Adipocyte (in vitro differentiated cells): ENCODE measurements around the gene HELLS.
"Not testable (repeated sequence)": the region's sequence is repeated elsewhere in the genome, so short reads cannot be mapped to it uniquely, and the experiment has no call there.

ENCODE experiments used
- DNase-seq: peaks from one replicate; pipeline ENCODE4 v3.0.0-alpha.2; 2015; ENCODE audit warnings: low read depth
- H3K27me3 ChIP-seq: replicated peaks from 2 replicates; pipeline ENCODE4 v1.7.0; 2013; ENCODE audit warnings: mild to moderate bottlenecking, low read length, moderate library complexity; ENCODE audit not compliant: control insufficient read depth, insufficient read depth
- H3K36me3 ChIP-seq: 2 replicates; pipeline ENCODE4 v1.7.0; 2013; ENCODE audit warnings: low read length, mild to moderate bottlenecking, moderate library complexity; ENCODE audit not compliant: control insufficient read depth, insufficient read depth, severe bottlenecking
- H3K4me1 ChIP-seq: 2 replicates; pipeline ENCODE4 v1.7.0; 2013; ENCODE audit warnings: mild to moderate bottlenecking, low read length, moderate library complexity; ENCODE audit not compliant: control insufficient read depth, insufficient read depth
- H3K4me3 ChIP-seq: 2 replicates; pipeline ENCODE4 v1.7.0; 2013; ENCODE audit warnings: mild to moderate bottlenecking, low read length, moderate library complexity
- H3K9ac ChIP-seq: 2 replicates; pipeline ENCODE4 v1.7.0; 2013; ENCODE audit warnings: mild to moderate bottlenecking, low read length, moderate library complexity
- H3K9me3 ChIP-seq: 2 replicates; pipeline ENCODE4 v1.7.0; 2013; ENCODE audit warnings: mild to moderate bottlenecking, low read length, moderate library complexity; ENCODE audit not compliant: control insufficient read depth

Gene HELLS

DNA sequence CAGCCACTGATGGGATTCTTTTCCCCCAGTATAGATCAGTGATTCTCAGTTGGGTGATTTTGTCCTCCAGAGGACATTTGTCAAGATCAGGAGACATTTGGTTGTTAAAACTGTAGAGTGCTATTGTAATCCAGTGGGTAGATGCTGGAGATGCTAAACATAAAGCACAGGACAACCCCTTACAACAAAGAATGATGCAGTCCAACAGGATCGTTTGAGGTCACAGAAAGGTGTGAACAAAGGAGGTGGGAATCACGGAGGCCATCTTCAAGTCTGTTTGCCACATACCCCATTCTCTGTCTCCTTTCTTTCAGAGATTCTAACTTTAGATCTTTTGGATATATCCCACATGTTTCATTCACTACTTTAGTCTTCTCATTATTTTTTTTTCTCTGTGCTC lies 69.0 kb downstream of the HELLS start:
- no peaks in the 10 kb centered on the region for H3K27me3 ChIP-seq
- H3K36me3 ChIP-seq = no peaks in the 10 kb centered on the region
- H3K4me1 ChIP-seq = no peaks in the 10 kb centered on the region
- H3K9ac ChIP-seq = no peak overlapping the region
- DNase-seq = no peak
- H3K9me3 ChIP-seq = no peaks in the 10 kb centered on the region
- H3K4me3 ChIP-seq = no peak overlapping the region

DNA sequence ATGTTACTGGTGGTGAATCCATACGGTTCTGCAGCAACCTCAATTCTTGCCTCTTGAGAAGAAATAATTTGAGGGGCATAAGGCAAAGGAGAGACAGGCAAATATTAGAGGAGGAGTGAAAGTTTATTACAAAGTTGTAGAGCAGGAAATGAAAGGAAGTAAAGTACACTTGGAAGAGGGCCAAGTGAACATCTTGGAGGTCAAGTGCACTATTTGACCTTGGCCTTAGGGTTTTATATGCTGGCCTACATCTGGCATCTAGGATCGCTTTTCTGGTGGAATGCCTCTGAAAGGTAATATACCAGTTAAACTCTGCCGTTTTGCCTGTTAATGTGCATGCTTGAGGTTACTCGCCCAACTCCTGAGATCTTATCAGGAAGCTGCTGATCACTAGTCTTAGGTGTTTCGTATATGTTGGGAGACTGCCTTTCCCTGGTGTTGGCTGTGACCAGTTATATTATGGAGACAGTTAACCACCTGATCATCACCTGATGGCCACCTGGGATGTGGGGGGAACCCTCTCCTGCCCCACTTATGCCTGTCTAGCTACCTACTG lies 71.9 kb downstream of the HELLS start:
- no peak for DNase-seq
- no peak overlapping the region for H3K4me3 ChIP-seq
- no peaks in the 10 kb centered on the region for H3K4me1 ChIP-seq
- H3K9ac ChIP-seq = no peak overlapping the region
- no peaks in the 10 kb centered on the region for H3K36me3 ChIP-seq
- H3K27me3 ChIP-seq = no peaks in the 10 kb centered on the region
- no peaks in the 10 kb centered on the region for H3K9me3 ChIP-seq

DNA sequence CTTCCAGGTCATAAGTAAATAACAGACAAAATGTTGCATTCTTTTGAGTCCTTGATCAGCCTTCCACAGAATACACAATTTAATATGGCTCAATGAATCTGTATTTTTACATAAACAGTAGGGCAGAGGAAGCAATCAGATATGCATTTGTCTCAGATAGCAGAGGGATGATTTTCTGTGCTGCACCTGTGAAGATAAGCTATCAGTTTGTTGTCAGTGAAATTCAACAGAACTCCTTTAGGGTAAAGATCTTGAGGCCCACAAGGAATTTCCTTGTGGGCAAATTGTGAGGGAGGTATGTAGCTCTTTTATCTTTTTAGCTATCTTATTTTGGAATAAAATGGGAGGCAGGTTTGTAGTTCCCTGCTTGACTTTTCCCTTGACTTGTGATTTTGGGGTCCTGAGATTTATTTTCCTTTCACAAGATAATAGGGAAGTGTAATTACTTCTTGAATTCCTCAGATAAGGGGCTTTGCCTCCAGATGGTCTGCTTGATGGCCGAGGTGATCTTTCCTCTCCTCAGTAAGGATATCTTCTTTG lies 77.1 kb downstream of the HELLS start:
- Histone ChIP-seq H3K4me3 (no peak overlapping the region), H3K36me3 (no peaks in the 10 kb centered on the region), H3K4me1 (no peaks in the 10 kb centered on the region), H3K9me3 (no peaks in the 10 kb centered on the region), H3K9ac (no peak overlapping the region), H3K27me3 (no peaks in the 10 kb centered on the region)
- no peak for DNase-seq

DNA sequence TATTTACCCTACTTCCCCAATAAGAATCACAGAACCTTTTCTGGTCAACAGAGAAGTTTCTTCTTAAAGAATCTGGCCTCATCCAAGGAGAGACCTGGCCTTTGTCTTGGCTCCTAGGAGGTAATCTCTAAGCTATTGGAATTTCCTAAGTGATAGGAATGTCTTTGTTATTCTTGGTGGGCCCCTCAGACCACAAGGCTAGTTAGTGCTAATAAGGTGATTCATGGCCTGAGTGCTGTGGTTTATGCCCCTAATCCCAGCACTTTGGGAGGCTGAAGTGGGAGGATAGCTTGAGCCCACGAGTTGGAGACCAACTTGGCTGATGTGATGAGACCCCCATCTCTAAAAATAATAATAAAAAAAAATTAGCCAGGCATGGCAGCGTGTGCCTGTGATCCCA lies 78.0 kb downstream of the HELLS start:
- no peak for DNase-seq
- H3K9ac ChIP-seq = no peak overlapping the region
- H3K9me3 ChIP-seq = no peaks in the 10 kb centered on the region
- no peaks in the 10 kb centered on the region for H3K36me3 ChIP-seq
- H3K27me3 ChIP-seq = no peaks in the 10 kb centered on the region
- no peaks in the 10 kb centered on the region for H3K4me1 ChIP-seq
- no peak overlapping the region for H3K4me3 ChIP-seq

DNA sequence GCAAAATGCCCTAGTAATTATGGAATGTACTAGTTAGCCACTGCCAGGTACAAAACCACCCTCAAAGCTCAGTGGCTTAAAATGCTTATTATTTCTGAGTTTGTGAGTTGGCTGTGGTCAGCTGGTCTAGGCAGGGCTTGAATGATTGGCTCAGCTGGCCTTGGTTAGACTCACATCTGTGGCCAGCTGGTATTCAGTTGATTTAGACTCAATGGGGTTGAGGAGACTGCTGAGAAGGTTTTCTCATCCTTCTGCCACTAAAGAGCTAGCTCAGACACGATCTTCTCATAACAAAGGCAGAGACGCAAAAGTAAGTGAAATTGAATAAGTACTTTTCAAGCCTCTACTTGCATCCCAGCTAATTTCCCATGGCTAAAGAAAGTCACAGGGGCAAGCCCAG lies 80.9 kb downstream of the HELLS start:
- DNase-seq = no peak
- Histone ChIP-seq H3K9ac (no peak overlapping the region), H3K4me1 (no peaks in the 10 kb centered on the region), H3K36me3 (no peaks in the 10 kb centered on the region), H3K9me3 (no peaks in the 10 kb centered on the region), H3K4me3 (no peak overlapping the region), H3K27me3 (no peaks in the 10 kb centered on the region)

DNA sequence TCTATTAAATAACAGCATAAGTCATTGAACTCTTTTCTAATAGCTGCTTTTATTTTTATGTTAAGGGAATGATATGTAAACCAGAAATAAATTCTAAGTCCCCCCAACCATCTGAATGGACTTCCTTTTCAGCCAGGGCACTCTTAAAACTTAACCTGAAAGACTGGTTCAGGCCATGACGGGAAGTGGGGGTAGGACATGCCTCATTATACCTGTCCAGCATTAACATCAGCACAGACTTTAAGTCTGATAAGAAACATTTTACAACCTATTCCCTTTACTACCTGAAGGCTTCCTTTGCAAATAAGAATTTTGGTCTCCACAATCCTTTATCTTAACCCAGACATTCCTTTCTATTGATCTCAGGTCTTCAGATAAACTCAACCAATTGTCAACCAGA lies 81.9 kb downstream of the HELLS start:
- Histone ChIP-seq H3K4me3 (no peak overlapping the region), H3K9ac (no peak overlapping the region), H3K36me3 (no peaks in the 10 kb centered on the region), H3K9me3 (no peaks in the 10 kb centered on the region), H3K27me3 (no peaks in the 10 kb centered on the region), H3K4me1 (no peaks in the 10 kb centered on the region)
- DNase-seq = no peak

DNA sequence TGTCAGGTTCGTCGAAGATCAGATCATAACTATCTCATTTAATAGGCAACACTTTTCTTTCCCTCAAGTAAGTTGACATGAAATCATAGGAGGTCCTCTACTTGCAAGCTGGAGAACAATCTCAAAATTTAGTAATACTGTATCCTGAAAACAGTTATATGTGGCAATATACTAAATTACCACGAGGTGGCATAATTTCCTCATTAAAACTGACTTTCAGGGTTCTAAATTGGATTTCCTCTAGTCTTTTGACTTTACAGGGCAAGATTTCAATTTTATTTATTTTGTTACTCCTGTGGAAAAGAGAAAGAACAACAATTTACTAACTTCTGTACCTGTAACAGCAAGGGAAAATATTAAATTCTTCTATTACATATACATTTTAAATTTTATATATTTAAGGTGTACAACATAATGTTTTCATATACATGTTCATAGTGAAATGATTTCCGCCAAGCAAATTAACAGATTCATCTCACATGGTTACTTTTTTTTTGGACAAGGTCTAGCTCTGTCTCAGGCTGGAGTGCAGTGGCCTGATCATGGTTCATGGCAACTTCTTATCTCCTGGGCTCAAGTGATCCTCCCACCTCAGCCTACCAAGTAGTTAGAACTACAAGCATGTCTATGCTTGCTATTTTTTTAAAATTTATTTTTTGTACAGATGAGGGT lies 84.6 kb downstream of the HELLS start:
- Histone ChIP-seq H3K36me3 (no peaks in the 10 kb centered on the region), H3K27me3 (no peaks in the 10 kb centered on the region), H3K4me1 (no peaks in the 10 kb centered on the region), H3K9me3 (no peaks in the 10 kb centered on the region), H3K9ac (no peak overlapping the region), H3K4me3 (no peak overlapping the region)
- peak; percentile 64 for DNase-seq

DNA sequence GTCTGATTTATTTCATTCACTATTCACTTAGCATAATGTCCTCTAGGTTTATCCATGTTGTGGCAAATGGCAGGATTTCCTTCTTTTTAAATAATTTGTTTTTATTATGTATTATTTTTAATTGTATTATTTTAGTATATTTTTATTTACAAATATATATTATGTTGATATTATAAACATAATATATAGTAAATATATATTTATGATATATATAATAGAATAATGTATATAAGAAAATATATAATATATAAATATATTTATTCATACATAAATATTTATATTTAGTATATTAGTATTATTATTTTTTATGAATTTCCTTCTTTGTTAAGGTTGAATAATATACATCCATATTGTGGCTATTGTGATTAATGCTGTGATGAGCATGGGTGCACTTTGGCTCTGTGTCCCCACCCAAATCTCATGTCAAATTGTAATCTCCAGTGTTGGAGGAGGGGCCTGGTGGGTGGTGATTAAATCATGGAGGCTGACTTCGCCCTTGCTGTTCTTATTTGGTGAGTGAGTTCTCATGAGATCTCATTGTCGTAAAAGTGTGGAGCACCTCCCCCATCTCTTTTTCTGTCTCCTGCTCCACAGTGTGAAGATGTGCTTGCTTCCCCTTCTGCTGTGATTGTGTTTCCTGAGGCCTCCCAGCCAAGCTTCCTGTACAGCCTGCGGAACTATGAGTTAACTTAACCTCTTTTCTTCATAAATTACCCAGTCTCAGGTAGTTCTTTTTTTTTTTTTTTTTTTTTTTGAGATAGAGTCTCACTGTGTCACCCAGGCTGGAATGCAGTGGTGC lies 85.7 kb downstream of the HELLS start:
- Histone ChIP-seq H3K4me3 (no peak overlapping the region), H3K4me1 (no peaks in the 10 kb centered on the region), H3K9me3 (no peaks in the 10 kb centered on the region), H3K27me3 (no peaks in the 10 kb centered on the region), H3K36me3 (no peaks in the 10 kb centered on the region), H3K9ac (no peak overlapping the region)
- no peak for DNase-seq

DNA sequence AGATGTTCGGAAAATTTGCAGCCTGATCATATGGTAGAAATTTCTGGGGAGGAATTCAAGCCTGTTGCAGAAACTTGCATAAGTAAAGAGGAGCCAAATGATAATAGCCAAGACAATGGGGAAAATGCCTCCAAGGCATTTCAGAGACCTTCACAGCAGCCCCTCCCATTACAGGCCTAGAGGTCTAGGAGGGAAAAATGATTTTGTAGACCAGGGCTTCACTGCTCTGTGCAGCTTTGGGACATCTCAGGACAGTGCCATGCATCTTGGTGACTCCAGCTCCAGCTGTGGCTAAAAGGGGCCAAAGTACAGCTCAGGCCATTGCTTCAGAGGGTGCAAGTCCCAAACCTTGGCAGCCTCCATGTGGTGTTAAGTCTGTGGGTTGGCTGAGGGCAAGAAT lies 87.4 kb downstream of the HELLS start:
- no peaks in the 10 kb centered on the region for H3K36me3 ChIP-seq
- no peaks in the 10 kb centered on the region for H3K4me1 ChIP-seq
- no peak for DNase-seq
- peaks cover 2% of the 10 kb centered on the region for H3K9me3 ChIP-seq
- H3K4me3 ChIP-seq = no peak overlapping the region
- no peak overlapping the region for H3K9ac ChIP-seq
- no peaks in the 10 kb centered on the region for H3K27me3 ChIP-seq

DNA sequence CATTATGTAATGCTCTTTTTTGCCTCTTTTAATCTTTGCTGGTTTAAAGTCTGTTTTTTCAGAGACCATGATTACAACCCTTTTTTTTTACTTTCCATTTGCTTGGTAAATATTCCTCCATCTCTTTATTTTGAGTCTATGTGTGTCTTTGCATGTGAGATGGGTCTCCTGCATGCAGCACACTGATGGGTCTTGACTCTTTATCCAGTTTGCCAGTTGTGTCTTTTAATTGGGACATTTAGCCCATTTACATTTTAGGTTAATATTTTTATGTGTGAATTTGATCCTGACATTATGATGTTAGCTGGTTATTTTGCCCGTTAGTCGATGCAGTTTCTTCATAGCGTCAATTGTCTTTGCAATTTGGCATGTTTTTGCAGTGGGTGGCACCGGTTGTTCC lies 92.5 kb downstream of the HELLS start:
- H3K4me1 ChIP-seq, H3K36me3 ChIP-seq, H3K27me3 ChIP-seq, H3K4me3 ChIP-seq, DNase-seq, H3K9ac ChIP-seq: not testable (repeated sequence)
- H3K9me3 ChIP-seq = peaks cover 12% of the 10 kb centered on the region

DNA sequence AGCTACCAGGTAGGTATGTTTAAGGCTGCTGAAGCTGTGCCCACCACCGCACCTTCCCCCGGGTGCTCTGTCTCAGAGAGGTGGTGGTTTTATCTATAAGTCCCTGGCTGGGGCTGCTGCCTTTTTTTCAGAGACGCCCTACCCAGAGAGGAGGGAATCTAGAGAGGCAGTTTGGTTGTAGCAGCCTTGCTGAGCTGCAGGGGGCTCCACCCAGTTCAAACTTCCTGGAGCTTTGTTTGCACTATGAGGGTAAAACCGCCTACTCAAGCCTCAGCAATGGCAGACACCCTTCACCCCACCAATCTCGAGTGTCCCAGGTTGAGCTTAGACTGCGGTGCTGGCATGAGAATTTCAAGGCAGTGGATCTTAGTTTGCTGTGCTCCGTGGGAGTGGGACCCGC lies 94.3 kb downstream of the HELLS start:
- Histone ChIP-seq H3K4me3 (no peak overlapping the region), H3K9me3 (peaks cover 12% of the 10 kb centered on the region), H3K36me3 (no peaks in the 10 kb centered on the region), H3K9ac (no peak overlapping the region), H3K4me1 (no peaks in the 10 kb centered on the region), H3K27me3 (no peaks in the 10 kb centered on the region)
- DNase-seq = no peak
